H1 (cell line): ENCODE measurements around the gene TOR4A.

ENCODE experiments used
- CHD1 ChIP-seq: IDR thresholded peaks from 2 replicates; pipeline ENCODE4 v1.6.1; 2012; ENCODE audit warnings: low read depth, low read length, improper control_type of control experiment
- EZH2 ChIP-seq: fragments of 200-600 bp; sonication (generic); IDR thresholded peaks from 2 replicates; pipeline ENCODE4 v1.7.1; 2012; ENCODE audit warnings: low read depth, mild to moderate bottlenecking, moderate library complexity, low read length, inconsistent platforms; ENCODE audit not compliant: severe bottlenecking
- TF ChIP-seq, protein P1 (sequence below), 3 experiments: IDR thresholded peaks; 1 replicate in 2 of 3; 2 replicates in 1 of 3; pipeline versions ENCODE4 v1.5.1 to v1.6.1; 2011; ENCODE audit warnings: low read length in 3 of 3, mild to moderate bottlenecking in 3 of 3, inconsistent platforms in 2 of 3, low read depth in 1 of 3, moderate library complexity in 1 of 3; ENCODE audit not compliant: insufficient read depth in 1 of 3; ENCODE audit errors: control extremely low read depth in 1 of 3

GRCh38 chr9:137320555-137321384 lies 43.2 kb downstream of the TOR4A start:
- TF ChIP-seq, protein P1, sequence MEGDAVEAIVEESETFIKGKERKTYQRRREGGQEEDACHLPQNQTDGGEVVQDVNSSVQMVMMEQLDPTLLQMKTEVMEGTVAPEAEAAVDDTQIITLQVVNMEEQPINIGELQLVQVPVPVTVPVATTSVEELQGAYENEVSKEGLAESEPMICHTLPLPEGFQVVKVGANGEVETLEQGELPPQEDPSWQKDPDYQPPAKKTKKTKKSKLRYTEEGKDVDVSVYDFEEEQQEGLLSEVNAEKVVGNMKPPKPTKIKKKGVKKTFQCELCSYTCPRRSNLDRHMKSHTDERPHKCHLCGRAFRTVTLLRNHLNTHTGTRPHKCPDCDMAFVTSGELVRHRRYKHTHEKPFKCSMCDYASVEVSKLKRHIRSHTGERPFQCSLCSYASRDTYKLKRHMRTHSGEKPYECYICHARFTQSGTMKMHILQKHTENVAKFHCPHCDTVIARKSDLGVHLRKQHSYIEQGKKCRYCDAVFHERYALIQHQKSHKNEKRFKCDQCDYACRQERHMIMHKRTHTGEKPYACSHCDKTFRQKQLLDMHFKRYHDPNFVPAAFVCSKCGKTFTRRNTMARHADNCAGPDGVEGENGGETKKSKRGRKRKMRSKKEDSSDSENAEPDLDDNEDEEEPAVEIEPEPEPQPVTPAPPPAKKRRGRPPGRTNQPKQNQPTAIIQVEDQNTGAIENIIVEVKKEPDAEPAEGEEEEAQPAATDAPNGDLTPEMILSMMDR (IDR thresholded peaks at IDR 0.05; ENCODE audit: control extremely low read depth in 1 of 3, insufficient read depth in 1 of 3, low read depth in 1 of 3, low read length in 3 of 3): no peak
- no peak for TF ChIP-seq CHD1
- no peak for TF ChIP-seq EZH2
